ENCODE results near the gene IRAK2. TPM values are rescaled to one million over a fixed set of nuclear protein-coding genes. Genes with fewer than 3 reads are reported as not detected.
A peak's percentile ranks its signal among the peaks of the same experiment; 100 is the strongest.

IRAK2 gene
- polyA plus RNA-seq, 3 donors: 0.78 to 2.0 (median 1.5) TPM

GRCh38 chr3:10145685-10146084 lies 19.0 kb upstream of the IRAK2 start:
- H3K9me3 ChIP-seq (replicated peaks in 1 of 2; ENCODE audit: control insufficient read depth in 1 of 2, insufficient read depth in 1 of 2, low read length in 2 of 2): no peaks in the 10 kb centered on the region
- peak overlapping the region in 1 of 2 donors; percentile 74 for H3K4me3 Mint-ChIP-seq
- peak overlapping the region; percentile 30 for H3K4me2 ChIP-seq (replicated peaks; ENCODE audit: extremely low read depth, low read length, poor library complexity, severe bottlenecking)
- H3K27me3 ChIP-seq (ENCODE audit: control insufficient read depth in 2 of 2, insufficient read depth in 2 of 2, low read length in 2 of 2): no peaks in the 10 kb centered on the region
- H3K9me3 Mint-ChIP-seq: no peaks in the 10 kb centered on the region
- TF ChIP-seq CTCF (IDR thresholded peaks at IDR 0.05): no peak
- peaks cover 0 to 5% (median 0%) of the 10 kb centered on the region in 3 donors for H3K27me3 Mint-ChIP-seq (ENCODE audit: low read depth in 3 of 3)
- peak overlapping the region; percentile 38 to 77 for H3K27ac ChIP-seq (ENCODE audit: low read depth in 1 of 2, low read length in 2 of 2)
- H2AFZ ChIP-seq (ENCODE audit: insufficient read depth, low read depth, low read length, poor library complexity, severe bottlenecking): no peak overlapping the region
- peaks cover 61 to 67% of the 10 kb centered on the region in 2 donors for H3K4me1 ChIP-seq (ENCODE audit: control insufficient read depth in 1 of 2, insufficient read depth in 2 of 2, low read length in 2 of 2)
- H3K4me3 ChIP-seq (replicated peaks in 1 of 3; ENCODE audit: low read depth in 2 of 3, low read length in 3 of 3): peak overlapping the region in 1 of 3 experiments; percentile 30
- WGBS (ENCODE audit: insufficient coverage): no CpG with 5 or more reads among the region's 4 CpGs
- H3K27ac Mint-ChIP-seq: peak overlapping the region; percentile 63 to 89 (median 80)
- peaks cover 76% of the 10 kb centered on the region for H3K79me2 ChIP-seq (ENCODE audit: insufficient read depth, low read length)
- peaks cover 23 to 42% of the 10 kb centered on the region in 2 donors for H3K36me3 ChIP-seq (replicated peaks in 1 of 2; ENCODE audit: control insufficient read depth in 1 of 2, insufficient read depth in 2 of 2, low read length in 2 of 2)
- no peak overlapping the region for H3K9ac ChIP-seq (ENCODE audit: insufficient read depth, low read length, poor library complexity, severe bottlenecking)
- peaks cover 52% of the 10 kb centered on the region for H3K4me1 Mint-ChIP-seq
- peaks cover 81% of the 10 kb centered on the region for H4K20me1 ChIP-seq (ENCODE audit: insufficient read depth, low read length)
- intact Hi-C loops (cut with micrococcal nuclease): no loop called here
- DNase-seq: peak; percentile 39 to 60 (median 49)
- H3K36me3 Mint-ChIP-seq: peaks cover 33 to 41% of the 10 kb centered on the region in 2 donors

DNA sequence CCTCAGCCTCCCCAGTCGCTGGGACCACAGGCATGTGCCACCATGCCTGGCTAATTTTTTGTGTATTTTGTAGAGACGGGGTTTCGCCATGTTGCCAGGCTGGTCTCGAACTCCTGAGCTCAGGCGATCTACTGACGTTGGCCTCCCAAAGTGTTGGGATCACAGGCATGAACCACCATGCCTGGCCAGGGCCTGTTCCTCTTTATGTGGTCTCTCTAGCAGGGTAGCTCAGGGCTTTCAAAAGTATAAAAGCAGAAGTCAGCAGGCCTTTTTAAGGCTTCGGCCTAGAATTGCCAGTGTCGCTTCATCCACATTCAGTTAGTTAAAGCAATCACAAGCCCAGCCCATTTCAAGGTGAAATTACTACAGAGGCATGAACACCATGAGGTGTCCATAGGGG lies 15.5 kb upstream of the IRAK2 start:
- no peak overlapping the region for H2AFZ ChIP-seq (ENCODE audit: insufficient read depth, low read depth, low read length, poor library complexity, severe bottlenecking)
- no peaks in the 10 kb centered on the region for H3K9me3 ChIP-seq (replicated peaks in 1 of 2; ENCODE audit: control insufficient read depth in 1 of 2, insufficient read depth in 1 of 2, low read length in 2 of 2)
- peaks cover 68% of the 10 kb centered on the region for H4K20me1 ChIP-seq (ENCODE audit: insufficient read depth, low read length)
- Mint-ChIP-seq H3K36me3 (peaks cover 52 to 73% of the 10 kb centered on the region in 2 donors), H3K27me3 (ENCODE audit: low read depth in 3 of 3) (no peaks in the 10 kb centered on the region), H3K9me3 (no peaks in the 10 kb centered on the region), H3K4me1 (peaks cover 33% of the 10 kb centered on the region), H3K4me3 (no peak overlapping the region), H3K27ac (peak overlapping the region; percentile 82 to 93 (median 91))
- H3K9ac ChIP-seq (ENCODE audit: insufficient read depth, low read length, poor library complexity, severe bottlenecking): no peak overlapping the region
- intact Hi-C loops (cut with micrococcal nuclease): no loop called here
- DNase-seq: peak; percentile 52 to 64 (median 63)
- WGBS (ENCODE audit: insufficient coverage): 37% methylated on average over 7 of the region's 8 CpGs
- H3K27ac ChIP-seq (ENCODE audit: low read depth in 1 of 2, low read length in 2 of 2): peak overlapping the region; percentile 55 to 65
- no peak overlapping the region for H3K4me3 ChIP-seq (replicated peaks in 1 of 3; ENCODE audit: low read depth in 2 of 3, low read length in 3 of 3)
- peaks cover 61% of the 10 kb centered on the region for H3K79me2 ChIP-seq (ENCODE audit: insufficient read depth, low read length)
- peaks cover 35 to 40% of the 10 kb centered on the region in 2 donors for H3K4me1 ChIP-seq (ENCODE audit: control insufficient read depth in 1 of 2, insufficient read depth in 2 of 2, low read length in 2 of 2)
- H3K36me3 ChIP-seq (replicated peaks in 1 of 2; ENCODE audit: control insufficient read depth in 1 of 2, insufficient read depth in 2 of 2, low read length in 2 of 2): peaks cover 52 to 73% of the 10 kb centered on the region in 2 donors
- no peak for TF ChIP-seq CTCF (IDR thresholded peaks at IDR 0.05)
- H3K27me3 ChIP-seq (ENCODE audit: control insufficient read depth in 2 of 2, insufficient read depth in 2 of 2, low read length in 2 of 2): no peaks in the 10 kb centered on the region
- no peak overlapping the region for H3K4me2 ChIP-seq (replicated peaks; ENCODE audit: extremely low read depth, low read length, poor library complexity, severe bottlenecking)

Data from CD14-positive monocyte (primary cell).